Smooth muscle cell (in vitro differentiated cells): Measurements from ENCODE around the gene SND1. TPM values are rescaled to one million over a fixed set of nuclear protein-coding genes. Genes with fewer than 3 reads are reported as not detected.

ENCODE experiments used
- DNase-seq: peaks from one replicate; lab custom pipeline; 2025; ENCODE audit not compliant: unreplicated experiment; lab: John Stamatoyannopoulos, UW
- H2AFZ ChIP-seq: fragments of 200-600 bp; sonication (generic); 2 replicates; pipeline ENCODE4 v1.6.0; 2016; ENCODE audit warnings: antibody characterized with exemption, low read depth, mild to moderate bottlenecking
- H3F3A ChIP-seq: fragments of 200-600 bp; sonication (generic); 2 replicates; pipeline ENCODE4 v1.6.0; 2017; ENCODE audit warnings: antibody characterized with exemption, low read depth
- H3K27ac ChIP-seq: fragments of 200-600 bp; sonication (generic); 2 replicates; pipeline ENCODE4 v1.5.1; 2016; ENCODE audit warnings: low read depth, mild to moderate bottlenecking
- H3K27me3 ChIP-seq: fragments of 200-600 bp; sonication (generic); 2 replicates; pipeline ENCODE4 v1.6.1; 2016; ENCODE audit warnings: low read depth, mild to moderate bottlenecking
- H3K36me3 ChIP-seq: fragments of 200-600 bp; sonication (generic); 2 replicates; pipeline ENCODE4 v1.5.1; 2016; ENCODE audit warnings: low read depth
- H3K4me1 ChIP-seq: fragments of 200-600 bp; sonication (generic); 2 replicates; pipeline ENCODE4 v1.5.1; 2016; ENCODE audit warnings: low read depth
- H3K4me2 ChIP-seq: fragments of 200-600 bp; sonication (generic); 2 replicates; pipeline ENCODE4 v1.6.0; 2016; ENCODE audit warnings: mild to moderate bottlenecking
- H3K4me3 ChIP-seq: fragments of 200-600 bp; sonication (generic); 2 replicates; pipeline ENCODE4 v1.5.1; 2016; ENCODE audit warnings: mild to moderate bottlenecking
- H3K79me2 ChIP-seq: fragments of 200-600 bp; sonication (generic); 2 replicates; pipeline ENCODE4 v1.6.0; 2016; ENCODE audit warnings: low read depth, mild to moderate bottlenecking
- H3K9ac ChIP-seq: fragments of 200-600 bp; sonication (generic); 2 replicates; pipeline ENCODE4 v1.6.0; 2016; ENCODE audit warnings: low read depth
- H3K9me3 ChIP-seq: fragments of 200-600 bp; sonication (generic); replicated peaks from 2 replicates; pipeline ENCODE4 v1.5.1; 2016; ENCODE audit warnings: low read depth
- H4K20me1 ChIP-seq: fragments of 200-600 bp; sonication (generic); 2 replicates; pipeline ENCODE4 v1.6.0; 2016; ENCODE audit warnings: low read depth
- CTCF ChIP-seq: fragments of 200-600 bp; sonication (generic); IDR thresholded peaks from 2 replicates; pipeline ENCODE4 v1.5.1; 2017; ENCODE audit warnings: borderline replicate concordance, mild to moderate bottlenecking, antibody characterized with exemption; ENCODE audit not compliant: insufficient read depth, poor library complexity, severe bottlenecking
- WGBS: methylation state at CpG from one replicate; pipeline ENCODE4 v1.1.7; 2016; ENCODE audit warnings: low lambda C conversion rate; 5-methylcytosine and 5-hydroxymethylcytosine counted together
- polyA plus RNA-seq: library from polyadenylated mRNA; unstranded; fragments of >200 nt; fragmentation: Nextera tagmentation; extraction: Ambion mirVana; gene quantifications from 2 replicates; pipeline ENCODE4 v1.2.1, GENCODE V29; 2016
- total RNA-seq: library from RNA; depleted of rRNA; stranded (reverse); fragments of >200 nt; gene quantifications from 2 replicates; pipeline ENCODE4 v1.2.3, GENCODE V29; 2014

SND1 gene
- total and polyA plus RNA-seq, 2 experiments from 2014 or later: 129 to 136 TPM

GRCh38 chr7:128004623-128005022, 352.6 kb downstream of the SND1 start:
- DNase-seq: no peak
- no peak overlapping the region for H3K27ac ChIP-seq
- no peaks in the 10 kb centered on the region for H3F3A ChIP-seq
- 93% methylated on average over 6 of the region's 6 CpGs for WGBS
- peaks cover 3% of the 10 kb centered on the region for H3K79me2 ChIP-seq
- peaks cover 100% of the 10 kb centered on the region for H4K20me1 ChIP-seq
- H3K4me2 ChIP-seq: no peak overlapping the region
- TF ChIP-seq CTCF: no peak
- H3K4me3 ChIP-seq: no peak overlapping the region
- H3K36me3 ChIP-seq: no peaks in the 10 kb centered on the region
- H2AFZ ChIP-seq: no peak overlapping the region
- H3K9me3 ChIP-seq: no peaks in the 10 kb centered on the region
- H3K4me1 ChIP-seq: no peaks in the 10 kb centered on the region
- no peaks in the 10 kb centered on the region for H3K27me3 ChIP-seq
- H3K9ac ChIP-seq: no peak overlapping the region

DNA sequence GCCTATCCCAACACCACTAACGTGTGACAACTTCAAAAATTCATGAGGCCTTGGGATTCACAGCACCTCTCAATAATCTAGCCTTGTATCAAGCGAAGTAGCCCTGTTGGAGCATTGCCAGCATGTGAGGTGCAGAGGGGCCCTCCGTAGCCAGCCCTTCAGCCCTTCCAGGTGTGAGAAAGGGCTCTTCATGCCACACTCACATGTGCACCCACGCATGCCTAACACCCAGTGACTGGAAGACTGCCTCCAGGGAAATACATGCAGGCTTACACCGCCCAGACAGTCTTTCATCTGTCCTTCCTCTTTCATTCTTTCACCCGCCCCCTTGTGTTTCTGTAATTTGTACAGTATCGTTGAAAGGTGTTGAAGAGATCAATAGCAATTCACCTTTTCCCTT, 353.1 kb downstream of the SND1 start:
- Histone ChIP-seq H3K4me2 (no peak overlapping the region), H4K20me1 (peaks cover 100% of the 10 kb centered on the region), H3F3A (no peaks in the 10 kb centered on the region), H3K9ac (no peak overlapping the region), H3K79me2 (peaks cover 3% of the 10 kb centered on the region), H3K27ac (no peak overlapping the region), H3K9me3 (no peaks in the 10 kb centered on the region), H3K4me1 (no peaks in the 10 kb centered on the region), H3K27me3 (no peaks in the 10 kb centered on the region), H3K36me3 (no peaks in the 10 kb centered on the region), H3K4me3 (no peak overlapping the region), H2AFZ (no peak overlapping the region)
- DNase-seq: no peak
- 96% methylated on average over 7 of the region's 7 CpGs for WGBS
- TF ChIP-seq CTCF: no peak

- no peak overlapping the region for H3K4me3 ChIP-seq
- TF ChIP-seq CTCF: no peak
- H3K27me3 ChIP-seq: no peaks in the 10 kb centered on the region
- peaks cover 100% of the 10 kb centered on the region for H4K20me1 ChIP-seq
- H3K36me3 ChIP-seq: no peaks in the 10 kb centered on the region
- H3K9me3 ChIP-seq: no peaks in the 10 kb centered on the region
- H2AFZ ChIP-seq: no peak overlapping the region
- 97% methylated on average over 3 of the region's 3 CpGs for WGBS
- peaks cover 4% of the 10 kb centered on the region for H3K4me1 ChIP-seq
- H3K79me2 ChIP-seq: peaks cover 3% of the 10 kb centered on the region
- H3K9ac ChIP-seq: no peak overlapping the region
- H3F3A ChIP-seq: no peaks in the 10 kb centered on the region
- DNase-seq: no peak
- H3K27ac ChIP-seq: no peak overlapping the region
- H3K4me2 ChIP-seq: no peak overlapping the region
These were observed 353.8 kb downstream of the SND1 start for GRCh38 chr7:128005759-128006159.

DNA sequence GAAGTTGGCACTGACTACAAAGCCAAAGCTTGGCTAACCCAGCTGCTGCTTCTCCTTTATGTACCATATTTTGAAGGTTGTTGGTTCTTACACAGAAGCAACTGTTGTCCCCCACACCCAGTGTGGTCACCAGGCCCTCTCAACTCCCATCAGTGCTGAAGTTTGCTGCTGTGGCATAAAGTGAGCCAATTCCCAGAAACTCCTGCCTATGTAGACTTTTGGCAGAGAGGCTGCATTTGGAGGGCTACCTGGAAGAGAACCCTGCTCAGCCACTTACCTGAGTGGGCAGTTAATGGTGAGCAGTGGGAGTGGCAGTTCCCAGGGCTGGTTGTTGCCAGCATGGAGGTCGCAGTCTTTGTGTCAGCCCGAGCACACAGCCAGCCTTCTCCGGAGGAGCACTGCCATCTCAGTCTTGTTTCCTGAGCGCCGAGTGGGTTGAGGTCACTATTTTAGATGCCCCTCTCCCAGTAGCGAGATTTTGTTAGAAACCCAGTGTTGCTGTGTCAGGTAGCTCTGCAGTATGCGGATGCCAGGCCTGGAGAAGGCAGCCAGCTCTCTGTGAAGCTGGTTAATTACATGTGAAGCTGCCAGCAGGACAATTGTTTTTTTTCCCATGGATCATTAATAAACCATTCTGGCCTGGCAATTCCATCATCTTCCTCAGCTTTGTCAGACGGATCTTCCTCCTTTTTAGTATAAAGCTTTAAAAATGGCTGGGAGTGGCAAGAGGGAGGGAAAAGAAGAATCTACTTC, 354.7 kb downstream of the SND1 start:
- H4K20me1 ChIP-seq: peaks cover 100% of the 10 kb centered on the region
- no peaks in the 10 kb centered on the region for H3F3A ChIP-seq
- H3K27ac ChIP-seq: no peak overlapping the region
- H3K4me3 ChIP-seq: no peak overlapping the region
- no peak for DNase-seq
- peaks cover 14% of the 10 kb centered on the region for H3K4me1 ChIP-seq
- H3K4me2 ChIP-seq: no peak overlapping the region
- no peak overlapping the region for H2AFZ ChIP-seq
- no peak overlapping the region for H3K9ac ChIP-seq
- 97% methylated on average over 8 of the region's 8 CpGs for WGBS
- H3K9me3 ChIP-seq: no peaks in the 10 kb centered on the region
- no peaks in the 10 kb centered on the region for H3K36me3 ChIP-seq
- H3K27me3 ChIP-seq: no peaks in the 10 kb centered on the region
- TF ChIP-seq CTCF: no peak
- no peaks in the 10 kb centered on the region for H3K79me2 ChIP-seq
